Spinal cord (tissue), 10 donors: Measurements from ENCODE around the gene TRIM62. TPM values are rescaled to one million over a fixed set of nuclear protein-coding genes. Genes with fewer than 3 reads are reported as not detected.
A peak's percentile ranks its signal among the peaks of the same experiment; 100 is the strongest.
"Not testable (repeated sequence)": the region's sequence is repeated elsewhere in the genome, so short reads cannot be mapped to it uniquely, and the experiment has no call there.

ENCODE experiments used
- DNase-seq, 6 donors: peaks; one replicate each; pipeline versions ENCODE4 v3.0.0 to v3.0.0-alpha.2; 2013 to 2015; ENCODE audit warnings: low spot score in 6 of 6, low read depth in 4 of 6
- H3K27ac ChIP-seq: one replicate; pipeline ENCODE4 v1.5.1; 2013; ENCODE audit warnings: low read depth, low read length, control low read depth
- H3K27me3 ChIP-seq: one replicate; pipeline ENCODE4 v1.6.1; 2013; ENCODE audit warnings: low read length; ENCODE audit not compliant: control insufficient read depth, insufficient read depth
- H3K36me3 ChIP-seq: one replicate; pipeline ENCODE4 v1.6.1; 2013; ENCODE audit warnings: low read length; ENCODE audit not compliant: control insufficient read depth, insufficient read depth
- H3K4me1 ChIP-seq: one replicate; pipeline ENCODE4 v1.6.1; 2013; ENCODE audit warnings: low read length; ENCODE audit not compliant: control insufficient read depth, insufficient read depth
- H3K4me3 ChIP-seq: one replicate; pipeline ENCODE4 v1.5.1; 2013; ENCODE audit warnings: low read depth, low read length, control low read depth
- H3K9me3 ChIP-seq: one replicate; pipeline ENCODE4 v1.6.1; 2013; ENCODE audit warnings: low read length; ENCODE audit not compliant: control insufficient read depth, insufficient read depth
- WGBS: methylation state at CpG from one replicate; pipeline ENCODE4 v1.1.5; 2013; ENCODE audit warnings: missing lambda C conversion rate; ENCODE audit not compliant: insufficient coverage; 5-methylcytosine and 5-hydroxymethylcytosine counted together
- polyA plus RNA-seq, 2 donors: library from polyadenylated mRNA; unstranded; fragments of 120-200 nt; gene quantifications; one replicate each; pipeline ENCODE4 v1.2.1, GENCODE V29; 2013; ENCODE audit not compliant: insufficient read length in 2 of 2
- total RNA-seq, 2 donors: library from RNA; depleted of rRNA in 1 of 2; stranded (reverse); fragments of 120-200 nt in 1 of 2; fragments of >200 nt in 1 of 2; gene quantifications; one replicate each; pipeline versions ENCODE4 v1.2.3 to v1.2.4, GENCODE V29; 2013 to 2014
- donor health status: healthy.

TRIM62 gene
- total and polyA plus RNA-seq, 4 donors = 6.8 to 20.7 (median 14.7) TPM

DNA sequence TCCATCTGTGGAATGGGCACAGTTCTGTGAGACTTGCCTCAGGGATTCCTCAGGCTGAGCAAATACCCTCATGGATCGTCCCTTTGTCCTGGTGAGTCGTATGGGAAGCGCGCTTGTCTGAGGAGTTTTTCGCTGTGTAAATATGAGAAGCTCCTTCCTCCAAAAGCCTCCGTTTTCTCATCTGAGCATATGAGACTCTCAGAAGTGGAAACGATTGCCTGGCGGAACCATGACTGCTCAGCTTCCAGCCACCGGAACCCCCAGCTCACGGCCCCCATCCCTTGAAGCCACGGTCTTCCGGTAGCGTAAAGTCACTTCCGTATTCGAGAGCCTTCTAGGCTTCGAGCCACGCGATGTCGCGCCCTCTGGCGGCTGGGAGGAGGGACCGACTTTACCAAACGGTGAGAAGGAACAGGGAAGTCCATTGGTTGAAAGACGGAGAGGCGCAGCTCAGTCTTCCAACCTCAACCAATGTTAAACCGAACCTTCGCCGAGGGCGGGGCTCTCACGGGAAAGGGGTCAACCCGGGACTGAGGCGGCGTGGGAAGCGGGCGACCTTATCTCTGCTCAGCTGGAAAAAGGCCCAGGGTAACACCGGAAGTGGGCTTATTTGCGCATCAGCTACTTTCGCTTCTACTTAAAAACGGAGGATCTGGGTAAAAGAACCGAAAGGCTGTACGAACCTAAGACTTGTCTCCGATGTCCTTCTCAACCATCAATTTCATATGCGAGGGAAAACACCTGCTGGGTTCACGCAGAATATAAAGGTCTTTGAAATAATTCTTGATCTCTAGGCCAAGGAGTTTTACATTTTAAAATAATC, 54.6 kb downstream of the TRIM62 start:
- peaks cover 13% of the 10 kb centered on the region for H3K4me1 ChIP-seq
- WGBS = 2% methylated on average over 33 of the region's 44 CpGs
- peak; percentile 98 to 100 (median 99) for DNase-seq
- H3K36me3 ChIP-seq = peaks cover 4% of the 10 kb centered on the region
- H3K9me3 ChIP-seq = no peaks in the 10 kb centered on the region
- H3K4me3 ChIP-seq = peak overlapping the region; percentile 94
- H3K27ac ChIP-seq = peak overlapping the region; percentile 91
- no peaks in the 10 kb centered on the region for H3K27me3 ChIP-seq

GRCh38 chr1:33126411-33127000, 55.3 kb downstream of the TRIM62 start:
- no peak for DNase-seq
- peak overlapping the region; percentile 94 for H3K4me3 ChIP-seq
- 44% methylated on average over 5 of the region's 9 CpGs for WGBS
- peaks cover 13% of the 10 kb centered on the region for H3K4me1 ChIP-seq
- H3K27me3 ChIP-seq = no peaks in the 10 kb centered on the region
- H3K9me3 ChIP-seq = no peaks in the 10 kb centered on the region
- H3K27ac ChIP-seq = peak overlapping the region; percentile 91
- peaks cover 4% of the 10 kb centered on the region for H3K36me3 ChIP-seq

DNA sequence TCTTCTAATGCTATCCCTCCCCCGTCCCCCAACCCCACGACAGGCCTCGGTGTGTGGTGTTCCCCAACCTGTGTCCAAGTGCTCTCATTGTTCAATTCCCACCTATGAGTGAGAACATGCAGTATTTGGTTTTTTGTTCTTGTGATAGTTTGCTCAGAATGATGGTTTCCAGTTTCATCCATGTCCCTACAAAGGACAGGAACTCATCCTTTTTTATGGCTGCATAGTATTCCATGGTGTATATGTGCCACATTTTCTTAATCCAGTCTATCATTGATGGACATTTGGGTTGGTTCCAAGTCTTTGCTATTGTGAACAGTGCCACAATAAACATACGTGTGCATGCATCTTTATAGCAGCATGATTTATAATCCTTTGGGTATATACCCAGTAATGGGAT, 57.2 kb downstream of the TRIM62 start:
- not testable (repeated sequence) for H3K4me3 ChIP-seq, DNase-seq, H3K9me3 ChIP-seq, H3K27ac ChIP-seq, H3K27me3 ChIP-seq
- no CpG with 5 or more reads among the region's 4 CpGs for WGBS
- Histone ChIP-seq H3K36me3 (peaks cover 12% of the 10 kb centered on the region), H3K4me1 (peaks cover 13% of the 10 kb centered on the region)

- H3K4me3 ChIP-seq = no peak overlapping the region
- no peaks in the 10 kb centered on the region for H3K9me3 ChIP-seq
- no peak overlapping the region for H3K27ac ChIP-seq
- 90% methylated on average over 2 of the region's 3 CpGs for WGBS
- no peak for DNase-seq
- peaks cover 14% of the 10 kb centered on the region for H3K36me3 ChIP-seq
- no peaks in the 10 kb centered on the region for H3K27me3 ChIP-seq
- H3K4me1 ChIP-seq = peaks cover 13% of the 10 kb centered on the region
Observed at GRCh38 chr1:33123266-33123665, 58.6 kb downstream of the TRIM62 start.

- H3K36me3 ChIP-seq = peaks cover 20% of the 10 kb centered on the region
- H3K9me3 ChIP-seq = no peaks in the 10 kb centered on the region
- H3K27me3 ChIP-seq = no peaks in the 10 kb centered on the region
- no peak for DNase-seq
- no peak overlapping the region for H3K4me3 ChIP-seq
- no peak overlapping the region for H3K27ac ChIP-seq
- H3K4me1 ChIP-seq = peaks cover 7% of the 10 kb centered on the region
- 78% methylated on average over 7 of the region's 7 CpGs for WGBS
Observed at GRCh38 chr1:33122483-33123178, 59.2 kb downstream of the TRIM62 start.

DNA sequence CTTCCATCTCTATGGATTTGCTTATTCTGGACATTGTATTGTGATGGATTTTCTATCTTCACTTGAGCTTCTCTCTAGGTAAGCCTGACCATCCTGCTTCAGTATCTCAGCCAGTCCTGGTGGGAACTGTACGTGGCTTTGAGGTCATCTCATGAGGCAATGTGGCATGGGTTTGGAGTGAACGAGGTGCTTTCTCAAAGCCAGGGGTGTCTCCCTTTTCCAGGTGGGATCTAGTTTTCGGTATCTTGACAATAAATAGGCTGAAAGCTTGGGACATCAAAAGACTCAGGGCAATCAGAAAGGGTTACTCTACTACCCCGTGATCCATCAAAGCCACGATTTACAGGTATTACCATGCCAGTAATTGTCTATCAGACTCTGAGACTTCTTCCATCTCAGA, 60.1 kb downstream of the TRIM62 start:
- WGBS = 87% methylated on average over 5 of the region's 5 CpGs
- Histone ChIP-seq H3K4me3 (no peak overlapping the region), H3K27ac (no peak overlapping the region), H3K4me1 (peaks cover 5% of the 10 kb centered on the region), H3K36me3 (peaks cover 21% of the 10 kb centered on the region), H3K27me3 (no peaks in the 10 kb centered on the region), H3K9me3 (no peaks in the 10 kb centered on the region)
- DNase-seq = no peak

- 85% methylated on average over 4 of the region's 8 CpGs for WGBS
- peaks cover 21% of the 10 kb centered on the region for H3K36me3 ChIP-seq
Observed at GRCh38 chr1:33120436-33121231, 61.2 kb downstream of the TRIM62 start.

DNA sequence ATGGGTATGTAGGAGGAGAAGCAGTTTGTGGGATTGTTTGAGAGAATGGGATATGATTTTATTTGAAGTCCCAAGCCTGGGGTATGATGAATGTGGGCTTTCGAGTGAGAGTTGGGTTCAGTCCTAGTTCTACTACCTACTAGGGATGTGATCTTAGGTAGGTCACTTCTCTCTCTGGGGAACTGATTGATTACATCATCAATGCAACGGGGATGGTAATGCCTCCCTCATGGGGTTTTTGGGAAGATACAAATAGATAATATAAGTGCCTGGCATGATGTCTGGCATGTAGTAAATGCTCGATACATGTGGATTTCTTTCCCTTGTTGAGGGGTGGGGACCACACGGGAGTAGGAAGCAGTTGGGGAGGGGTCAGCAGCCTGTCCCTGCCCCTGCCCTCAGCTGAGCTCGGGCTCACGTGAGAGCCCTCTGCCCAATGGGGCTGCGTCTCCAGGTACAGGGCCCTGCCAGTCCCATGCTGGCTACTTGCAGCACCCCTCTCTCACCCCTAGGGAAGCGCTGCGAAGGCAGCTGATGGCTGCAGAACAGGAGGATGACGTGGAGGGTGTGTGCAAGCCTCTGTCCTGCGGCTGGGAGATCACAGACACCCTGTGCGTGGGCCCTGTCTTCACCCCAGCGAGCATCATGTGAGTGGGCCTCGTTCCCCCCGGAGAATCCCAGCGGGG, 62.2 kb downstream of the TRIM62 start:
- H3K4me3 ChIP-seq = no peak overlapping the region
- H3K4me1 ChIP-seq = no peaks in the 10 kb centered on the region
- 43% methylated on average over 14 of the region's 16 CpGs for WGBS
- H3K9me3 ChIP-seq = no peaks in the 10 kb centered on the region
- H3K27ac ChIP-seq = no peak overlapping the region
- peaks cover 21% of the 10 kb centered on the region for H3K36me3 ChIP-seq
- H3K27me3 ChIP-seq = no peaks in the 10 kb centered on the region
- no peak for DNase-seq

More at GRCh38 chr1:33120436-33121231, 61.2 kb downstream of the TRIM62 start:
- no peaks in the 10 kb centered on the region for H3K27me3 ChIP-seq
- no peaks in the 10 kb centered on the region for H3K9me3 ChIP-seq
- no peak overlapping the region for H3K27ac ChIP-seq
- DNase-seq = no peak
- H3K4me3 ChIP-seq = no peak overlapping the region
- H3K4me1 ChIP-seq = no peaks in the 10 kb centered on the region

GRCh38 chr1:33119050-33119449, 62.8 kb downstream of the TRIM62 start:
- Histone ChIP-seq H3K9me3 (no peaks in the 10 kb centered on the region), H3K4me3 (no peak overlapping the region), H3K36me3 (peaks cover 21% of the 10 kb centered on the region), H3K27ac (no peak overlapping the region), H3K4me1 (no peaks in the 10 kb centered on the region), H3K27me3 (no peaks in the 10 kb centered on the region)
- WGBS = 91% methylated on average over 2 of the region's 2 CpGs
- DNase-seq = no peak
